HG03280 (cell line): ENCODE measurements around the gene RBMS3.

ENCODE experiments used
- ATAC-seq: cut with Tn5 transposase; IDR thresholded peaks from one replicate; pipeline ENCODE4 v1.9.1; 2021; ENCODE audit warnings: mild to moderate bottlenecking, moderate library complexity; ENCODE audit not compliant: unreplicated experiment

The RBMS3 gene

GRCh38 chr3:29426302-29427226 lies 145.7 kb downstream of the RBMS3 start:
- no peak for ATAC-seq

GRCh38 chr3:29427266-29428103 lies 146.6 kb downstream of the RBMS3 start:
- no peak for ATAC-seq

DNA sequence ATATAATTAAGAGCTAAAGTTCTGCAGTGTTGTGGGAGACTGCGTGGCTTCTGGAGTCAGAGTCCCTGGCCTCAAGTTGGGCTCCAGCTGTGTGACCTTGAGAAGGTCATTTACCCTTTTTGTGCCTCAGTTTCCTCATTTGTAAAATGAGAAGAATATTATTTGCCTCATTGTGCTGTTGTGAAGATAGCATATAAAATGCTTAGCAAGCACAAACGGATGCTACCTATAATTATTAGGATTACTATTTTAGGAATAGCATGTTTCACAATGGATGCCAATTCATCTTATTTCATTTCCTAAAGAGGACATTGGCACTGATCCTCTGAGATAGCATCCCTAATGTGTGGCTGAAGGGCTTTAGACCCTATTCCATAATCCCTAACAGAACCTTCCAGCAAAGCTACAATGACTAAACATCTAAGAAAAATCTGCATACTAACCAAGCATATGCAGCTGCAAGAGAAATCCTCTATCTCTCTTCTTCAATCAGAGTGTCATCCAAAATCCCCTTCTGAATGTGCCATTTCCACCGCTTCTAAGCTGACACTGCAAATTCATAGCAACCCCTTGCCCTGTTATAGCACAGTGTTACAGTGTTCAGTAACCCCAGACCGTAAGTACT lies 148.3 kb downstream of the RBMS3 start:
- ATAC-seq, result no peak

DNA sequence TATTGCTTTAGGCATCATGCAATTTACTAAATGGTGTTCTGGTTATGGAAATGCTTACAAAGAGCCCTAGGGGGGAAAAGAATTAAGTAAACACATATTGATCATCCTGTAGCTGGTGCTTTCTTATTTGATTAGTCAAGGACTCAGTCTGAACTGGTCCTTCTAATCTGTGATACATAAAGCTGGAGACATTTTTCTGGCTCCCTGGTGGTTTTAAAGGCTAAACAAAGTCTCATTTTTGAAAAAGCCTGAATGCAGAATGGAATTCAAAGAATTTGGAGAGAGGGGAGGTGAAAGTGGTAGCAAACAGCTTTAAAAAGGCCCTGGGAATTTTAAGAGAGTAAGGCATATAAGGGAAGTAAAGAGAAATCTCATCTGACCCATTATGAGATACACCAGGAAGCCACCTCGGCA lies 149.7 kb downstream of the RBMS3 start:
- ATAC-seq, result no peak

DNA sequence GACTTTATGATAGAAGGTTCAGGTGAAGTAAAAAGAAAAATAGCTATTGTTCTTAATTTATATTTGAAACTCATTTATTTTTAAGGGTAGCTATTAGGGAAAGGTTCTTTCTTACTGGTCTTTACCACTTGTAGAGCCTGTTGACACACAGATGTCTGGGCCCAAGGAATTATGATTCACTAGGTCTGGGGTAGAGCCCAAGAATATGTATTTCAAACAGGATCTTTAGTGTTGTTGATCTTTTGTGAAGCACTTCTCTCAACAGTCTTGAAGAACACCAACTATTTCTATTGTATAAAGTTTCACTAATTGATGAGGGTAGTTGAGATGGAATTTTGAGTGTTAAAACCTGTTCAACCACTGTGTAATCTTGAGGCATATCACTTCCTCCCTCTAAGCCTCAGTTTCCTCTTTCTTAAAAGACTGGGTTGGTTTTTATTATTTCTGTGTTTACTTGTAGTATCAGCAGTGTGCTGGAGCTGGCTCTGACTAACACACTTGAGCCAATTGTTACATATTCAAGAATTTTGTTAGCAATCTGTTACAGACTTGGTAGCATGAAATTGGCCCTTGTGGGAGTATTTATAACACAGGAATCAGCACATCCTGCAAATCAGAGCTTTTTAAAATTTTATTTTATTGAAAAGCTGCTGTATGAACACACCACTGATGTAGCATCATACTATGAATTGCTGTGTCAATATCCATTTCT lies 155.9 kb downstream of the RBMS3 start:
- ATAC-seq, result no peak

GRCh38 chr3:29438580-29438979 lies 157.7 kb downstream of the RBMS3 start:
- ATAC-seq, result no peak

- ATAC-seq, result no peak
These were observed 159.8 kb downstream of the RBMS3 start for GRCh38 chr3:29440413-29441305.

GRCh38 chr3:29441422-29441821 lies 160.6 kb downstream of the RBMS3 start:
- no peak for ATAC-seq

- no peak for ATAC-seq
These were observed 167.2 kb downstream of the RBMS3 start for GRCh38 chr3:29447946-29448627.

DNA sequence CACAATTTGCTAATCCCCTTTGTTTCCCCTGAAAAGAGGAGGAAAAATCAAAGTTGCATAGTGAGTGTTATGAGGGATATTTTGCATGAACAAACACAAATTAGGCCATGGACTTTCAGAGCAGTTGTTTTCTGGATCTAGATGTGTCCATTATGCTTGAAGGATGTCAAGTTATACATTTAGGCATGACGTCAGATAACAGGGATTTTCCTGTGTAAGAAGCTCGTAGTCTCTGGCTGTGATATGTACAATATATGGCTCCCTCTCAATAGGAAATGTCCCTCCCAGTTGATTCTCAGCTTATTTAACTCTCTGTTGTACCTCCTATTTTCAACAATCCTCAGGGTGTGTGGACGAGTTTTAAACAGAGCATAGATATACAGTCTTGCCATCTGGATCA lies 171.0 kb downstream of the RBMS3 start:
- ATAC-seq, result no peak

DNA sequence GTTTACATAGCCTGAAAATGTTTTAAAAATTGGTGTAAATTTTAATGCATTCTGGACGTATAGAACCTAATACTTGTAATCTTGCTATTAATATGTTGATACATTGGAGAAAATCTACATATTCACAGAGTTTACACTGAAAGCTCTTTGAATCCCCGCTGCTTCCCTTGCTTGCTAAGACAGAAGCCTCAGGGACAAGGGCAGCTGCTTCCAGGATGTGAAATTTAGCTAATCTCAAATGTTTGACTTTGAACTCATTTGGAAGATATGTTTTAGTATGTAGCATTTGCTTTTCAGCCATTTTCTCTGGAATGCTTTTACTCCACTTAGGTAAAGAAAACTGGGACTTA lies 172.0 kb downstream of the RBMS3 start:
- no peak for ATAC-seq

- ATAC-seq, result no peak
These were observed 172.6 kb downstream of the RBMS3 start for GRCh38 chr3:29453284-29454001.

- ATAC-seq, result no peak
These were observed 173.3 kb downstream of the RBMS3 start for GRCh38 chr3:29454161-29454611.

GRCh38 chr3:29456901-29457300 lies 176.0 kb downstream of the RBMS3 start:
- ATAC-seq, result no peak

- no peak for ATAC-seq
These were observed 182.4 kb downstream of the RBMS3 start for GRCh38 chr3:29463304-29463703.

DNA sequence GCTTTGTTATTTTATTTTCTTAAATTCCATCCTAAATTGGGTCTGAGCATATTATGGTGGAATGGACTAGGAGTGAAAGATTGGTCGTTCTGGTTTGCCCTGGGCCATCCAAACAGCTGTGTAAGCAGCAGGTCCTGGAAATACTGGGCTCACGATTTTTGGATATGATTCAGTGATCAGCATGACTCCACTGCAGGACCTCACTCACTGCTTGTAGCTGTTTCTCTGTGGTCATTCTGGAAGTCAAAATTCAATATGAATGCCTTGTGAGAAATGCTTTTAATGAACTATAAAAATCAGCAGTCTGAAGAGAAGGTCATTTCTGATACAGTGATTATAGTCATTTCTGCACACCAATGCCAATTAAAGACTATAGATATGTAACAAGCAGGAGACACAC lies 185.0 kb downstream of the RBMS3 start:
- no peak for ATAC-seq

DNA sequence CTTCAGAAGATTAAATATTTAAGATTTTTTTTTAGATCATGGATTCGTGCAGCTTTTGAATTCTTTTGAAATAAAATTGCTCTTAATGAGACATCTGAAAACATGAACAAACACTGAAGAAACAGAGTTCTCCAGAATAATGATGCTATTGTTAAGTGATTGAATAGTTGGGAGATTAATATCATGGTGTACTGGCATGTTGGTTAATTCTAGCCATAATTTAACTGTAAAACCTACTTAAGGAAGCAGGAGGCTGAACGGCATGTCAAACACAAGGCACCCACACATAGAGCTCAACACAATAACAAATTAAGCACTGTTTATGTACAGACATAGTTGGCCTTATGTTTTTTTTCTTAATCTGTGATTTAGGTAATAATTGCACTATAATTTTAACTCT lies 185.6 kb downstream of the RBMS3 start:
- no peak for ATAC-seq

DNA sequence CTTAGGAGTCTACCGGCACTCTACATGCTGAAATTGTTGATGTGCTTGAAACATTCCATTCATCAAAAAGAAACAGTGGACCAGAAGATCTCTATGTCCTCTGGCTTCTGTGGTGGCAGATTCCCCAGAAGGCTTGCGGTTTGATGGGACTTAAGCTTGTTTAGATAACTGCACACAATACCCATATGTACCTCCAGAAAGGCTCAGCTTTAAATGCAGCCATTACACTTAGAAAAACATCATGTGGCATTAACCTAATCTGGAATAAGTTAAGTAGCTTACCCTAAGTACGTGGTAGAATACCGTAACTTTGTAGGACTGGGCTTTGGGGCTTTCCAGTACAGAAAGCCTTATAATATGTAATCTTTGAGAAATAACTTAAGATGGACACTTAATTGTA lies 187.3 kb downstream of the RBMS3 start:
- no peak for ATAC-seq
